Measurements from ENCODE around the gene GHRHR. TPM values are rescaled to one million over a fixed set of nuclear protein-coding genes. Genes with fewer than 3 reads are reported as not detected.

The GHRHR gene
- polyA plus RNA-seq, 3 donors: not detected

DNA sequence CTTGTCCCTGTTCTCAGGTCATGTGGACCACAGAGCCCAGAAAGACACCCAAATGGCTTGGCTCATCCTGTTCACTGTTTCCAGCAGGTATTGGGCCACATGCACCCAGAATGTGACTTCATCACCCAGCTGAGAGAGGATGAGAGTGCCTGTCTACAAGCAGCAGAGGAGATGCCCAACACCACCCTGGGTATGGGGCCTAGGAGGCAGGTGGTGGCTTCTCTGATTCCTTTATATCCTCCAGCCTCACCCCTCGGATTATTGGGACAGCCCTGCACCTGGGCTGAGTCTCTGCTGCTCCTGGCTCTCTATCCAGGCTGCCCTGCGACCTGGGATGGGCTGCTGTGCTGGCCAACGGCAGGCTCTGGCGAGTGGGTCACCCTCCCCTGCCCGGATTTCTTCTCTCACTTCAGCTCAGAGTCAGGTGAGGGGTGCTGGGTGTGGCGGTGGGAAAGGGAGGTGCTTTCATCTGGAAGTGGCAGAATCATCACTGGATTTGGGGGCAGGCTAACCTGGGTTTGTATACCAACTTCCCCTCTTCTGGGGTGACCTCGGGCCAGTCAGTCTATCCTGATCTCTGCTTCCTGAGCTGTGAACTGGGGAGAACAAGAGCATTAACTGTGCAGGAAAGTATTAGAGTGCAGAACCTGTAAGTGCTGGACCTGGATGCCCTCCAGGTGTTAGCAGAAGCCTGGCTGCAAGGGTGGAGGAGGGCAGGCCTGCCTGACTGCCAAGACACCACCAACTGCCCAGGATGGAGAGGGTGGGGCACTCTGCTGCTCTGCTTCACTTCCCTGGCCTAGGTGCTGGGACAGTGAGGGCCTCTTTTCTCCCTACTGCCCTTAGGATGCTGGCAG, 5.2 kb downstream of the GHRHR start:
- Histone ChIP-seq H3K4me2 (replicated peaks; ENCODE audit: extremely low read depth, low read length, poor library complexity, severe bottlenecking) (no peak overlapping the region), H2AFZ (ENCODE audit: insufficient read depth, low read depth, low read length, poor library complexity, severe bottlenecking) (no peak overlapping the region), H3K4me1 (ENCODE audit: control insufficient read depth in 1 of 2, insufficient read depth in 2 of 2, low read length in 2 of 2) (no peaks in the 10 kb centered on the region), H3K27ac (ENCODE audit: low read depth in 1 of 2, low read length in 2 of 2) (no peak overlapping the region), H4K20me1 (ENCODE audit: insufficient read depth, low read length) (no peaks in the 10 kb centered on the region), H3K9ac (ENCODE audit: insufficient read depth, low read length, poor library complexity, severe bottlenecking) (no peak overlapping the region), H3K36me3 (replicated peaks in 1 of 2; ENCODE audit: control insufficient read depth in 1 of 2, insufficient read depth in 2 of 2, low read length in 2 of 2) (no peaks in the 10 kb centered on the region), H3K9me3 (replicated peaks in 1 of 2; ENCODE audit: control insufficient read depth in 1 of 2, insufficient read depth in 1 of 2, low read length in 2 of 2) (no peaks in the 10 kb centered on the region), H3K27me3 (ENCODE audit: control insufficient read depth in 2 of 2, insufficient read depth in 2 of 2, low read length in 2 of 2) (no peaks in the 10 kb centered on the region), H3K4me3 (replicated peaks in 1 of 3; ENCODE audit: low read depth in 2 of 3, low read length in 3 of 3) (no peak overlapping the region), H3K79me2 (ENCODE audit: insufficient read depth, low read length) (no peaks in the 10 kb centered on the region)
- peak in 1 of 3 donors; percentile 1 for DNase-seq
- H3K9me3 Mint-ChIP-seq: peaks cover 0 to 1% (median 0%) of the 10 kb centered on the region in 7 donors
- intact Hi-C loops (cut with micrococcal nuclease): no loop called here
- no peak overlapping the region for H3K4me3 Mint-ChIP-seq
- H3K4me1 Mint-ChIP-seq: no peaks in the 10 kb centered on the region
- H3K36me3 Mint-ChIP-seq: no peaks in the 10 kb centered on the region
- H3K27me3 Mint-ChIP-seq (ENCODE audit: low read depth in 3 of 3): peaks cover 5 to 11% (median 7%) of the 10 kb centered on the region in 3 donors
- no peak for TF ChIP-seq CTCF (IDR thresholded peaks at IDR 0.05)
- no peak overlapping the region for H3K27ac Mint-ChIP-seq
- 87% methylated on average over 5 of the region's 7 CpGs for WGBS (ENCODE audit: insufficient coverage)

DNA sequence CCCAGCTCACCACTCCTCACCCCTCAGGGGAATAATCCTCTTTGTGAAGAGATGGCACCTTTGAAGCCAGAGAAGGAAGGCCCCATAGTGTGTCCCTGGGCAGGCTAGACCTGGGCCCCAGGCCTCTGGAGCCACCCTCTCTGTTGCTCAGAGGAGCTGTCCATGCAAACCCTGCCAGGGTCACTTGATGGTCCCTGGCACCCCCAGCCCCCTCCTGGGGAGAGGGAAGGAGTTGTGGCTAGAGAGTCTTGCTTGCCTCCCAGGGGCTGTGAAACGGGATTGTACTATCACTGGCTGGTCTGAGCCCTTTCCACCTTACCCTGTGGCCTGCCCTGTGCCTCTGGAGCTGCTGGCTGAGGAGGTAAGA, 5.8 kb downstream of the GHRHR start:
- Histone ChIP-seq H3K27ac (ENCODE audit: low read depth in 1 of 2, low read length in 2 of 2) (no peak overlapping the region), H3K4me1 (ENCODE audit: control insufficient read depth in 1 of 2, insufficient read depth in 2 of 2, low read length in 2 of 2) (no peaks in the 10 kb centered on the region), H4K20me1 (ENCODE audit: insufficient read depth, low read length) (no peaks in the 10 kb centered on the region), H2AFZ (ENCODE audit: insufficient read depth, low read depth, low read length, poor library complexity, severe bottlenecking) (no peak overlapping the region), H3K4me2 (replicated peaks; ENCODE audit: extremely low read depth, low read length, poor library complexity, severe bottlenecking) (no peak overlapping the region), H3K36me3 (replicated peaks in 1 of 2; ENCODE audit: control insufficient read depth in 1 of 2, insufficient read depth in 2 of 2, low read length in 2 of 2) (no peaks in the 10 kb centered on the region), H3K27me3 (ENCODE audit: control insufficient read depth in 2 of 2, insufficient read depth in 2 of 2, low read length in 2 of 2) (no peaks in the 10 kb centered on the region), H3K4me3 (replicated peaks in 1 of 3; ENCODE audit: low read depth in 2 of 3, low read length in 3 of 3) (no peak overlapping the region), H3K79me2 (ENCODE audit: insufficient read depth, low read length) (no peaks in the 10 kb centered on the region), H3K9ac (ENCODE audit: insufficient read depth, low read length, poor library complexity, severe bottlenecking) (no peak overlapping the region), H3K9me3 (replicated peaks in 1 of 2; ENCODE audit: control insufficient read depth in 1 of 2, insufficient read depth in 1 of 2, low read length in 2 of 2) (no peaks in the 10 kb centered on the region)
- WGBS (ENCODE audit: insufficient coverage): 67% methylated on average over 1 of the region's 1 CpG
- Mint-ChIP-seq H3K27ac (no peak overlapping the region), H3K27me3 (ENCODE audit: low read depth in 3 of 3) (peaks cover 4 to 13% (median 7%) of the 10 kb centered on the region in 3 donors), H3K36me3 (no peaks in the 10 kb centered on the region), H3K9me3 (peaks cover 0 to 1% (median 0%) of the 10 kb centered on the region in 7 donors), H3K4me3 (no peak overlapping the region), H3K4me1 (no peaks in the 10 kb centered on the region)
- DNase-seq: no peak
- TF ChIP-seq CTCF (IDR thresholded peaks at IDR 0.05): no peak
- intact Hi-C loops (cut with micrococcal nuclease): no loop called here

Data from CD14-positive monocyte (primary cell).